Fibroblast of gingiva (primary cell): Measurements from ENCODE around the gene DCTN1.
A peak's percentile ranks its signal among the peaks of the same experiment; 100 is the strongest.

Experiments used
- DNase-seq: peaks from one replicate; pipeline ENCODE4 v3.0.0-alpha.2; 2011; ENCODE audit warnings: low read depth

Gene DCTN1

GRCh38 chr2:74413001-74413698, 33.0 kb upstream of the DCTN1 start:
- DNase-seq, result no peak

GRCh38 chr2:74407682-74408081, 27.6 kb upstream of the DCTN1 start:
- DNase-seq, result no peak

- no peak for DNase-seq
Measured at GRCh38 chr2:74406035-74406434, 25.9 kb upstream of the DCTN1 start.

- no peak for DNase-seq
Measured at GRCh38 chr2:74401891-74402290, 21.8 kb upstream of the DCTN1 start.

- DNase-seq, result no peak
Measured at GRCh38 chr2:74399785-74400184, 19.7 kb upstream of the DCTN1 start.

- DNase-seq, result no peak
Measured at GRCh38 chr2:74396149-74396548, 16.0 kb upstream of the DCTN1 start.

- DNase-seq, result no peak
Measured at GRCh38 chr2:74393525-74393924, 13.4 kb upstream of the DCTN1 start.

GRCh38 chr2:74392449-74392743, 12.3 kb upstream of the DCTN1 start:
- DNase-seq, result no peak

- DNase-seq, result peak; percentile 77
Measured at GRCh38 chr2:74391580-74392448, 11.7 kb upstream of the DCTN1 start.

- DNase-seq, result no peak
Measured at GRCh38 chr2:74391209-74391579, 11.1 kb upstream of the DCTN1 start.

- DNase-seq, result no peak
Measured at GRCh38 chr2:74390606-74391005, 10.5 kb upstream of the DCTN1 start.

- no peak for DNase-seq
Measured at GRCh38 chr2:74387346-74387745, 7.2 kb upstream of the DCTN1 start.

GRCh38 chr2:74385396-74385795, 5.3 kb upstream of the DCTN1 start:
- peak; percentile 18 for DNase-seq

GRCh38 chr2:74384051-74384450, 3.9 kb upstream of the DCTN1 start:
- DNase-seq, result peak; percentile 34

- DNase-seq, result peak; percentile 74
Measured at GRCh38 chr2:74383254-74383653, 3.1 kb upstream of the DCTN1 start.

- DNase-seq, result no peak
Measured at GRCh38 chr2:74381751-74382150, 1.6 kb upstream of the DCTN1 start.

- no peak for DNase-seq
Measured at GRCh38 chr2:74378007-74378406, 2.1 kb downstream of the DCTN1 start.

- DNase-seq, result no peak
Measured at GRCh38 chr2:74375838-74376237, 4.3 kb downstream of the DCTN1 start.

- DNase-seq, result peak; percentile 53
Measured at GRCh38 chr2:74374509-74375205, 5.5 kb downstream of the DCTN1 start.

- DNase-seq, result no peak
Measured at GRCh38 chr2:74373985-74374384, 6.1 kb downstream of the DCTN1 start.

- DNase-seq, result peak; percentile 14
Measured at GRCh38 chr2:74373221-74373676, 6.9 kb downstream of the DCTN1 start.

- no peak for DNase-seq
Measured at GRCh38 chr2:74372674-74373073, 7.4 kb downstream of the DCTN1 start.

GRCh38 chr2:74371421-74371820, 8.7 kb downstream of the DCTN1 start:
- DNase-seq, result no peak
